ENCODE results near the gene ARGLU1. TPM values are rescaled to one million over a fixed set of nuclear protein-coding genes. Genes with fewer than 3 reads are reported as not detected.

ARGLU1 gene
- polyA plus RNA-seq, 1 experiment = 80.3 TPM

GRCh38 chr13:106534639-106535551 is 33.0 kb downstream of the ARGLU1 start:
- Histone ChIP-seq H3K27me3 (ENCODE audit: control insufficient read depth, insufficient read depth, low read length) (no peaks in the 10 kb centered on the region), H3K27ac (ENCODE audit: low read depth, low read length) (no peak overlapping the region), H3K4me3 (ENCODE audit: low read depth, low read length) (peak overlapping the region; percentile 63), H3K9me3 (ENCODE audit: control insufficient read depth, insufficient read depth, low read length) (no peaks in the 10 kb centered on the region; the same call in 1 of the 2 replicates)
- DNase-seq (ENCODE audit: low read depth, low spot score) = no peak
- ChIA-PET CTCF (interaction anchor here (0.6 to 4.5 kb wide), 8 partner anchors 7 to 1963 kb away, joined by 3 to 46 read pairs (median 16); no protein-coding TSS in a partner anchor), POLR2A (interaction anchor here (0.6 to 2.0 kb wide), 4 partner anchors 30 to 1124 kb away, joined by 3 to 6 read pairs (median 4); partner anchors contain the start of gene ARGLU1)
- TF ChIP-seq CTCF (IDR thresholded peaks at IDR 0.05; ENCODE audit: low read depth, low read length) = no peak

GRCh38 chr13:106533943-106534638 is 33.8 kb downstream of the ARGLU1 start:
- Histone ChIP-seq H3K4me3 (ENCODE audit: low read depth, low read length) (peak overlapping the region; percentile 63), H3K27ac (ENCODE audit: low read depth, low read length) (peak overlapping the region; percentile 77), H3K27me3 (ENCODE audit: control insufficient read depth, insufficient read depth, low read length) (no peaks in the 10 kb centered on the region), H3K9me3 (ENCODE audit: control insufficient read depth, insufficient read depth, low read length) (no peaks in the 10 kb centered on the region; the same call in 1 of the 2 replicates)
- ChIA-PET CTCF (interaction anchor here (0.6 to 4.5 kb wide), 10 partner anchors 9 to 1962 kb away, joined by 3 to 29 read pairs (median 4); no protein-coding TSS in a partner anchor), POLR2A (interaction anchor here (2.0 kb wide), 1 partner anchor 31 kb away, joined by 6 read pairs; no protein-coding TSS in a partner anchor)
- peak; percentile 13 for DNase-seq (ENCODE audit: low read depth, low spot score)
- TF ChIP-seq CTCF (IDR thresholded peaks at IDR 0.05; ENCODE audit: low read depth, low read length) = no peak; the same call in 1 of the 2 replicates

- H3K4me3 ChIP-seq (ENCODE audit: low read depth, low read length) = peak overlapping the region; percentile 63
- no peaks in the 10 kb centered on the region; the same call in 1 of the 2 replicates for H3K9me3 ChIP-seq (ENCODE audit: control insufficient read depth, insufficient read depth, low read length)
- no peaks in the 10 kb centered on the region for H3K27me3 ChIP-seq (ENCODE audit: control insufficient read depth, insufficient read depth, low read length)
- DNase-seq (ENCODE audit: low read depth, low spot score) = peak; percentile 59
- CTCF ChIA-PET = interaction anchor here (0.6 to 4.5 kb wide), 15 partner anchors 9 to 1972 kb away, joined by 3 to 29 read pairs (median 4); no protein-coding TSS in a partner anchor
- POLR2A ChIA-PET = interaction anchor here (0.6 kb wide), 1 partner anchor 1774 kb away, joined by 3 read pairs; no protein-coding TSS in a partner anchor
- H3K27ac ChIP-seq (ENCODE audit: low read depth, low read length) = peak overlapping the region; percentile 77
- peak; percentile 51 for TF ChIP-seq CTCF (IDR thresholded peaks at IDR 0.05; ENCODE audit: low read depth, low read length)
These were observed 34.6 kb downstream of the ARGLU1 start for GRCh38 chr13:106533101-106533942.

- H3K9me3 ChIP-seq (ENCODE audit: control insufficient read depth, insufficient read depth, low read length) = no peaks in the 10 kb centered on the region; the same call in 1 of the 2 replicates
These were observed 35.6 kb downstream of the ARGLU1 start for GRCh38 chr13:106532111-106532929.

More at GRCh38 chr13:106532111-106532929, 35.6 kb downstream of the ARGLU1 start:
- ChIA-PET CTCF (interaction anchor here (0.6 to 4.5 kb wide), 12 partner anchors 11 to 1961 kb away, joined by 3 to 29 read pairs (median 4); no protein-coding TSS in a partner anchor), POLR2A (interaction anchor here (0.6 kb wide), 2 partner anchors 1189 to 1773 kb away, joined by 3 read pairs; no protein-coding TSS in a partner anchor)
- Histone ChIP-seq H3K27me3 (ENCODE audit: control insufficient read depth, insufficient read depth, low read length) (no peaks in the 10 kb centered on the region), H3K4me3 (ENCODE audit: low read depth, low read length) (peak overlapping the region; percentile 49), H3K27ac (ENCODE audit: low read depth, low read length) (peak overlapping the region; percentile 43)
- DNase-seq (ENCODE audit: low read depth, low spot score) = no peak
- no peak for TF ChIP-seq CTCF (IDR thresholded peaks at IDR 0.05; ENCODE audit: low read depth, low read length)

Data from AG04450 (cell line).